Testis (tissue), 3 donors: ENCODE measurements around the gene TMIGD3. TPM values are rescaled to one million over a fixed set of nuclear protein-coding genes. Genes with fewer than 3 reads are reported as not detected.

ENCODE experiments used
- DNase-seq: peaks from one replicate; pipeline ENCODE4 v3.0.0-alpha.2; 2019
- H3K27ac ChIP-seq, 2 donors: fragments of 200-600 bp; sonication (generic); one replicate each; pipeline ENCODE4 v1.5.1; 2019
- H3K27me3 ChIP-seq: fragments of 200-600 bp; sonication (generic); one replicate; pipeline ENCODE4 v1.5.1; 2019
- H3K36me3 ChIP-seq: fragments of 200-600 bp; sonication (generic); one replicate; pipeline ENCODE4 v1.5.1; 2017; ENCODE audit warnings: low read depth; ENCODE audit errors: missing control alignments
- H3K4me1 ChIP-seq: fragments of 200-600 bp; sonication (generic); one replicate; pipeline ENCODE4 v1.5.1; 2019
- H3K4me3 ChIP-seq, 2 donors: fragments of 200-600 bp; sonication (generic); one replicate each; pipeline ENCODE4 v1.5.1; 2017 to 2019
- H3K9me3 ChIP-seq: fragments of 200-600 bp; sonication (generic); one replicate; pipeline ENCODE4 v1.5.1; 2017
- POLR2A ChIP-seq: fragments of 450-650 bp; IDR thresholded peaks from one replicate; pipeline ENCODE4 v1.6.1; 2017; ENCODE audit warnings: antibody characterized with exemption, mild to moderate bottlenecking, moderate library complexity
- WGBS, 2 donors: methylation state at CpG; one replicate each; pipeline ENCODE4 v1.1.5; 2018; 5-methylcytosine and 5-hydroxymethylcytosine counted together
- intact Hi-C: fragments of 100-400 bp; cut with DNase I; formaldehyde crosslinking; loops from one replicate; pipeline ENCODE4 v1.15.1; 2023; ENCODE audit warnings: low total_unique reads
- polyA plus RNA-seq: library from polyadenylated mRNA; stranded (reverse); fragments of 350-450 nt; fragmentation: Illumina TruSeq; extraction: RNeasy Lipid Tissue Mini Kit (QIAGEN cat#74804); gene quantifications from one replicate; pipeline ENCODE4 v1.2.3, GENCODE V29; 2014; ENCODE audit warnings: low read depth, low replicate concordance; ENCODE audit not compliant: insufficient read depth
- total RNA-seq, 2 donors: library from RNA; depleted of rRNA; stranded (reverse); fragments of >200 nt; gene quantifications; one replicate each; pipeline ENCODE4 v1.2.3, GENCODE V29; 2016
- TF ChIP-seq, protein P1 (sequence below), 3 experiments: fragments of 450-650 bp in 2 of 3; fragments of 200-600 bp in 1 of 3; sonication (generic) in 1 of 3; IDR thresholded peaks; one replicate each; pipeline ENCODE4 v1.5.1; 2016 to 2019; ENCODE audit warnings: antibody characterized with exemption in 3 of 3, mild to moderate bottlenecking in 2 of 3, moderate library complexity in 1 of 3

The TMIGD3 gene
- total and polyA plus RNA-seq, 3 donors from 2014 or later: 27.6 to 148 (median 63.6) TPM

DNA sequence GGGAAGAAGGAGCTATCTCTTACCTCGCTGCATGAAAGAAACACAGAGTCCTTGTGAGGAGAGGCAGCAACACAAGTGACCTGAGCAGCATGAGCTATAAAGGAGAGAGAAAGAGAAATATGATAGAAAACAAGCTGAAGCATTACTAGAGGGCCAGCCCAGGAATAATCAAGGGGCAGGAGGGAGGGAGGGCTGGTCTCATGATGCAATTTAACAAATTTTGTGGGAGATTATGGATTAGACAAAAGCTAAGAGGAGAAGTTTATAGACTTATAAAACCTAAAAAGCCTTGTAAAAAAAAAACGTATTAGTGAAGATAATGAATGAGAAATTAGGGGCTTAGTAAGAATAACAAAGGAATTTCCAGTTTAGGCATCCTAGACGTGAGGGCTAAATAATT is 59.4 kb downstream of the TMIGD3 start:
- 85 to 91% methylated on average over 3 of the region's 3 CpGs for WGBS, 2 donors
- no peak overlapping the region for H3K27ac ChIP-seq
- H3K36me3 ChIP-seq: no peaks in the 10 kb centered on the region
- DNase-seq: no peak
- no peak overlapping the region for H3K4me3 ChIP-seq
- H3K27me3 ChIP-seq: no peaks in the 10 kb centered on the region
- H3K4me1 ChIP-seq: peaks cover 8% of the 10 kb centered on the region
- no peaks in the 10 kb centered on the region for H3K9me3 ChIP-seq
- TF ChIP-seq, protein P1, sequence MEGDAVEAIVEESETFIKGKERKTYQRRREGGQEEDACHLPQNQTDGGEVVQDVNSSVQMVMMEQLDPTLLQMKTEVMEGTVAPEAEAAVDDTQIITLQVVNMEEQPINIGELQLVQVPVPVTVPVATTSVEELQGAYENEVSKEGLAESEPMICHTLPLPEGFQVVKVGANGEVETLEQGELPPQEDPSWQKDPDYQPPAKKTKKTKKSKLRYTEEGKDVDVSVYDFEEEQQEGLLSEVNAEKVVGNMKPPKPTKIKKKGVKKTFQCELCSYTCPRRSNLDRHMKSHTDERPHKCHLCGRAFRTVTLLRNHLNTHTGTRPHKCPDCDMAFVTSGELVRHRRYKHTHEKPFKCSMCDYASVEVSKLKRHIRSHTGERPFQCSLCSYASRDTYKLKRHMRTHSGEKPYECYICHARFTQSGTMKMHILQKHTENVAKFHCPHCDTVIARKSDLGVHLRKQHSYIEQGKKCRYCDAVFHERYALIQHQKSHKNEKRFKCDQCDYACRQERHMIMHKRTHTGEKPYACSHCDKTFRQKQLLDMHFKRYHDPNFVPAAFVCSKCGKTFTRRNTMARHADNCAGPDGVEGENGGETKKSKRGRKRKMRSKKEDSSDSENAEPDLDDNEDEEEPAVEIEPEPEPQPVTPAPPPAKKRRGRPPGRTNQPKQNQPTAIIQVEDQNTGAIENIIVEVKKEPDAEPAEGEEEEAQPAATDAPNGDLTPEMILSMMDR (IDR thresholded peaks at IDR 0.05): no peak
- no peak for TF ChIP-seq POLR2A
- intact Hi-C loops: no loop called here

DNA sequence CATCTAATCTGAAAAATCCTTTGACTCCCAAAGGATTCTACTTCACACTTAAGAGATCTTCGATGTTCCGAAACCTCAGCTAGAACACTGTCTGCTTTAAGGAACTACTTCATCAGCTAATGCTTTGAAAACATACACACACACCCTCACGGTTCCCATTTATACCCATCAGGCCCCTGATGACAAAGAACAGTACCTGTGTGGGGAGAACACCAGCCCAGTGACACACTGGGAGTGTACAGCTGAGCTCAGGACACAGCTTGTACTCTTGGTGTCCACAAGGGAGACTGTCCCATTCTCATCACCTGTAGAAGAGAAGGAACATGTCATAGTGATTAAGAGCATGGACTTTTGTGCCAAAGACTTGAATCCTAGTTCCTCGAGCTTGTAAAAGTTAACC is 61.0 kb downstream of the TMIGD3 start:
- Histone ChIP-seq H3K4me1 (peaks cover under 1% of the 10 kb centered on the region), H3K9me3 (no peaks in the 10 kb centered on the region)
- 89% methylated on average over 4 of the region's 4 CpGs for WGBS, 2 donors

DNA sequence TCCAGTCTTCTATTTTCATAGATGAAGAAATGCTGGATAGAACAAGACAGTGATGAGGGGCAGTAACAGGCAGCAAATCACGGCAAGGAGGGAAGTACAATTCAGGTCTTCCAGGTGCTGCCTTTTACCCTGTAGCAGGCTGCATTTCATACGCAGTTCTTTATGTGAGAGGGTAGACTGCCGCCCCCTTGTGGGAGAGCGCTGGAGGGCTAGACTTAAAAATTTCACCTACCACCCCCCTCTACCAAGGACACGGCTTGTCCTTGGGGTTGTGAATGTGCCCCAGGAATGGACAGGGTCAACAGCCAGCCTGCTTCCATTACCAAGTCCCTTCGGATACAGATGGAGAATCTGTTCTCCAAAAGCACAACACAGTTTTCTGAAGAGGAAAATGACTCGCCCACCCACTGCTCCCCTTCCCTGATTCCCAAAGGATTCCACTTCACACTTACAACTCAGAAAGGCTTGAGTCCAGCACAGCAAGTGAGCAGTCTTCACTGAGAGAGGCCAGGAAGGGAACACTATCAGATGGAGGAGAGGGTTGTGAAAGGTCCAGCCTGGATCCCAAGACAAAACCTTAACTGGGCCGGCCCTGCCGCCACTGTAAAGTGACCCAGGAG is 61.8 kb downstream of the TMIGD3 start:
- H3K4me3 ChIP-seq: no peak overlapping the region
- peak; percentile 41 for DNase-seq
- no peak for TF ChIP-seq POLR2A
- TF ChIP-seq, protein P1 (IDR thresholded peaks at IDR 0.05): peak in 2 of 3 experiments; percentile 15 to 22
- WGBS, 2 donors: 64 to 71% methylated on average over 9 of the region's 9 CpGs
- no peaks in the 10 kb centered on the region for H3K36me3 ChIP-seq
- no peaks in the 10 kb centered on the region for H3K9me3 ChIP-seq
- no peak overlapping the region for H3K27ac ChIP-seq
- no peaks in the 10 kb centered on the region for H3K4me1 ChIP-seq
- intact Hi-C loops: no loop called here
- no peaks in the 10 kb centered on the region for H3K27me3 ChIP-seq

More for the DNA sequence above, 61.0 kb downstream of the TMIGD3 start:
- H3K27me3 ChIP-seq: no peaks in the 10 kb centered on the region
- H3K4me3 ChIP-seq: no peak overlapping the region
- H3K27ac ChIP-seq: no peak overlapping the region
- no peaks in the 10 kb centered on the region for H3K36me3 ChIP-seq
- no peak for DNase-seq
- TF ChIP-seq POLR2A: no peak
- TF ChIP-seq, protein P1 (IDR thresholded peaks at IDR 0.05): no peak
- intact Hi-C loops: no loop called here

DNA sequence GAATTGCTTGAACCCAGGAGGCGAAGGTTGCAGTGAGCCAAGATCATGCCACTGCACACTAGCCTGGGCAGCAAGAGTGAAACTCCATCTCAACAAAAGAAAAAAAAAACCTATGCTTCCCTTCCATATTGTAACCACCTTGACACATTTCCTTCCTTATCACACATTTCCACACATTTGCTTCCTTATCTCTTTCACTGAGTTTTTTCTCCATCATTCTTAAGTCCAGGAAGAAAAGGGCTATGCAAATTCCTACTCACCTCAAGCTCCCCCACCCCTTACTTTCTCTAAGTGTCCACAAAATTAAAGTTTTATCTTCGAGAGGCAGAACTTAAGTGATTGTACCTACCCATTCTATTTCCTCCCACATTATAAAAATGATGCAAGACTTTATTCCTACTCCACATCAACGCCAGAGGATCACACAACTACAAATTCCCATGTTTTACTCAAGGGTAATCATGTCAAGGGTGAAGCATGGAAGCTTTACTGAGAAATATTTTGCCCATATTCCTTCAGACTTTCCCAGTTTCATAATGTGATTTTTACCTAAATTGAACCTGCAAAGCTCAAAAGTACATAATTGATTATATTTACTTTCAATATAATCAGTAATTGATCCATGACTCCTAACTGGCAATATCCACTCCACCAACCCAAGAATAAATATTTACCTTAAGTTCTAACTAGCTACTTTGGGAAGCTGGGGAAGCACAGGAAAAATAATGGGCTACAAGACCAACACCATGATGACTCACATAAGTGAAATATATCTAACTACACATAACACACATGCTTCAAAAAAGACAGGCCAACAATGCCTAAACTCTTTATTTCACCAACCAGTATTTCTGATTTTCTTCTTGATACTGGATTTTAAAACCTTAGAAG is 63.7 kb downstream of the TMIGD3 start:
- H3K27ac ChIP-seq: no peak overlapping the region
- no peaks in the 10 kb centered on the region for H3K27me3 ChIP-seq
- H3K9me3 ChIP-seq: no peaks in the 10 kb centered on the region
- H3K36me3 ChIP-seq: no peaks in the 10 kb centered on the region
- intact Hi-C loops: no loop called here
- TF ChIP-seq, protein P1 (IDR thresholded peaks at IDR 0.05): no peak
- no peak for TF ChIP-seq POLR2A
- no peak for DNase-seq
- H3K4me1 ChIP-seq: no peaks in the 10 kb centered on the region
- no peak overlapping the region for H3K4me3 ChIP-seq
- 86 to 96% methylated on average over 3 of the region's 3 CpGs for WGBS, 2 donors
